Ovary (tissue), 9 donors: ENCODE results near the gene TALDO1. TPM values are rescaled to one million over a fixed set of nuclear protein-coding genes. Genes with fewer than 3 reads are reported as not detected.

Experiments
- DNase-seq, 5 donors: peaks; one replicate each; pipeline ENCODE4 v3.0.0-alpha.2; 2019 to 2020
- H3K27ac ChIP-seq, 2 donors: fragments of 200-600 bp; one replicate each; pipeline versions ENCODE4 v1.5.1 to v1.8.0; 2019 to 2022
- H3K27me3 ChIP-seq: fragments of 200-600 bp; one replicate; pipeline ENCODE4 v1.8.0; 2022
- H3K36me3 ChIP-seq: fragments of 200-600 bp; sonication (generic); one replicate; pipeline ENCODE4 v1.5.1; 2019
- H3K4me1 ChIP-seq: one replicate; pipeline ENCODE4 v1.8.1; 2013; ENCODE audit warnings: mild to moderate bottlenecking, moderate library complexity; ENCODE audit not compliant: insufficient read depth
- H3K4me3 ChIP-seq: fragments of 200-600 bp; sonication (generic); one replicate; pipeline ENCODE4 v1.5.1; 2017
- H3K9me3 ChIP-seq, 2 donors: fragments of 200-600 bp in 1 of 2; sonication (generic) in 1 of 2; one replicate each; pipeline versions ENCODE4 v1.5.1 to v1.8.1; 2013 to 2019; ENCODE audit warnings: mild to moderate bottlenecking in 1 of 2, moderate library complexity in 1 of 2
- EP300 ChIP-seq: sonication (generic); formaldehyde crosslinking; IDR thresholded peaks from one replicate; pipeline ENCODE4 v1.6.1; 2017; ENCODE audit warnings: antibody characterized with exemption
- POLR2A ChIP-seq: fragments of 450-650 bp; IDR thresholded peaks from one replicate; pipeline ENCODE4 v1.6.1; 2017; ENCODE audit warnings: antibody characterized with exemption, mild to moderate bottlenecking, moderate library complexity
- WGBS, 3 donors: extraction: QIAGEN DNeasy Blood & Tissue Kit in 1 of 3; methylation state at CpG; one replicate each; pipeline versions ENCODE4 v1.1.5 to v1.1.7; 2013 to 2017; 5-methylcytosine and 5-hydroxymethylcytosine counted together
- intact Hi-C, 4 donors: fragments of 100-400 bp; cut with DNase I; formaldehyde crosslinking; loops; one replicate each; pipeline versions ENCODE4 v1.11.0 to v1.15.1; 2022 to 2023
- polyA plus RNA-seq, 2 donors: library from polyadenylated mRNA; stranded (reverse); fragments of 200-250 nt in 1 of 2; fragments of 350-450 nt in 1 of 2; fragmentation: Illumina TruSeq in 1 of 2; extraction: RNeasy Lipid Tissue Mini Kit (QIAGEN cat#74804) in 1 of 2; gene quantifications; one replicate each; pipeline ENCODE4 v1.2.3, GENCODE V29; 2013 to 2014
- total RNA-seq, 7 donors: library from RNA; depleted of rRNA in 2 of 7; stranded (reverse); fragments of >200 nt in 2 of 7; fragmentation: NEBNext Ultra II Directional in 3 of 7; extraction: Animal tissue kit (Norgen Biotek cat#: 25700) in 3 of 7; gene quantifications; one replicate each; pipeline versions ENCODE4 v1.1.0 to v1.2.4, GENCODE V29; 2016 to 2023
- TF ChIP-seq, protein P1 (sequence below), 3 donors: fragments of 450-650 bp in 2 of 3; fragments of 200-600 bp in 1 of 3; IDR thresholded peaks; one replicate each; pipeline versions ENCODE4 v1.5.1 to v1.8.0; 2016 to 2022; ENCODE audit warnings: antibody characterized with exemption in 3 of 3, mild to moderate bottlenecking in 1 of 3
- donor health status: DM: no; HTN: no; CAD: no; lungs with moderate emphysema.
- donor health status: DM: no; HTN: no; CAD: no.
- donor health status: Bipolar disorder and iron deficiency.
- donor health status: DM: yes; HTN: yes; CAD: no.
- donor health status: DM: no; HTN: no; CAD: no.
- donor health status: DM: yes; HTN: yes; CAD: no.

Gene TALDO1
- total and polyA plus RNA-seq, 9 donors = 75.0 to 134 (median 110) TPM

DNA sequence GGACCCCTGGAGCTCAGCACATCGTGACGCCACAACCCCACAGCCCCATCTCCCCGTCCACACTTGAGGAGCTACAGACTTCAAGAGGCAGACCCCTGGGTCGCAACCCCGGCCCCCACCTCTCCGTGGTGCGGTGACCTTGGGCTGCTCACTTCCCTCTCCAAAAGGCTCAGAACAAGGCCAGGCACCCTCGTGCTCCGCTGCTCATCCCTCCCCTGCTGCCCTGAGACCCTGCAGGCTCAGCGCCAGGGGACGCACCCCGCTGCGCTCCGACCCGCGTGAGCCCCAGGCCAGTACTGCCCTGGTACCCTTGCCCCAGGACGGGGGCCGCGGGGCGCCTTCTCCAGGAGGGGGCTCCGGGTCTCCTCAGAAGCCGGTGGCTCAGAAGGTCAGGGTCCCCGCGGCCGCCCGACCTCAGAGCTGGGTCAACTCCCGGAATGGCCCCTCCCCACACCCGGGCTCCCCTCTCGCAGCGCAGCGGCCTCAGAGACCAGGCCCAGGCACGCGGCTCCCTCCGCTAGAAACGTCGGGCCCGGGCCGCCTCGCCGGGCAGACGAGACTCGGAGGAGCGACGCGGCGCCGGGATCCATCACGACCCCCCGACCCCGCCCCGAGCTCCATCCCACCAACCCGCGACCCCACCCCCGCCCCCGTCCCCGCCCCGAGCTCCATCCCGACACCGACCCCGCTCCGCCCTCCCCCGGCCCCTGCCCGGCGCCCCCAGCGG, 29.5 kb downstream of the TALDO1 start:
- Histone ChIP-seq H3K27ac (peak overlapping the region; percentile 67 to 81), H3K4me1 (peaks cover 12% of the 10 kb centered on the region), H3K36me3 (no peaks in the 10 kb centered on the region), H3K9me3 (no peaks in the 10 kb centered on the region), H3K4me3 (peak overlapping the region; percentile 99), H3K27me3 (no peaks in the 10 kb centered on the region)
- TF ChIP-seq, protein P1, sequence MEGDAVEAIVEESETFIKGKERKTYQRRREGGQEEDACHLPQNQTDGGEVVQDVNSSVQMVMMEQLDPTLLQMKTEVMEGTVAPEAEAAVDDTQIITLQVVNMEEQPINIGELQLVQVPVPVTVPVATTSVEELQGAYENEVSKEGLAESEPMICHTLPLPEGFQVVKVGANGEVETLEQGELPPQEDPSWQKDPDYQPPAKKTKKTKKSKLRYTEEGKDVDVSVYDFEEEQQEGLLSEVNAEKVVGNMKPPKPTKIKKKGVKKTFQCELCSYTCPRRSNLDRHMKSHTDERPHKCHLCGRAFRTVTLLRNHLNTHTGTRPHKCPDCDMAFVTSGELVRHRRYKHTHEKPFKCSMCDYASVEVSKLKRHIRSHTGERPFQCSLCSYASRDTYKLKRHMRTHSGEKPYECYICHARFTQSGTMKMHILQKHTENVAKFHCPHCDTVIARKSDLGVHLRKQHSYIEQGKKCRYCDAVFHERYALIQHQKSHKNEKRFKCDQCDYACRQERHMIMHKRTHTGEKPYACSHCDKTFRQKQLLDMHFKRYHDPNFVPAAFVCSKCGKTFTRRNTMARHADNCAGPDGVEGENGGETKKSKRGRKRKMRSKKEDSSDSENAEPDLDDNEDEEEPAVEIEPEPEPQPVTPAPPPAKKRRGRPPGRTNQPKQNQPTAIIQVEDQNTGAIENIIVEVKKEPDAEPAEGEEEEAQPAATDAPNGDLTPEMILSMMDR (IDR thresholded peaks at IDR 0.05) = no peak
- TF ChIP-seq POLR2A (no peak), EP300 (no peak)
- DNase-seq = peak in 4 of 5 donors; percentile 33 to 68 (median 57)
- intact Hi-C loops = no loop called here
- 0 to 2% (median 1%) methylated on average over 29 to 65 of the region's 65 CpGs for WGBS, 3 donors

DNA sequence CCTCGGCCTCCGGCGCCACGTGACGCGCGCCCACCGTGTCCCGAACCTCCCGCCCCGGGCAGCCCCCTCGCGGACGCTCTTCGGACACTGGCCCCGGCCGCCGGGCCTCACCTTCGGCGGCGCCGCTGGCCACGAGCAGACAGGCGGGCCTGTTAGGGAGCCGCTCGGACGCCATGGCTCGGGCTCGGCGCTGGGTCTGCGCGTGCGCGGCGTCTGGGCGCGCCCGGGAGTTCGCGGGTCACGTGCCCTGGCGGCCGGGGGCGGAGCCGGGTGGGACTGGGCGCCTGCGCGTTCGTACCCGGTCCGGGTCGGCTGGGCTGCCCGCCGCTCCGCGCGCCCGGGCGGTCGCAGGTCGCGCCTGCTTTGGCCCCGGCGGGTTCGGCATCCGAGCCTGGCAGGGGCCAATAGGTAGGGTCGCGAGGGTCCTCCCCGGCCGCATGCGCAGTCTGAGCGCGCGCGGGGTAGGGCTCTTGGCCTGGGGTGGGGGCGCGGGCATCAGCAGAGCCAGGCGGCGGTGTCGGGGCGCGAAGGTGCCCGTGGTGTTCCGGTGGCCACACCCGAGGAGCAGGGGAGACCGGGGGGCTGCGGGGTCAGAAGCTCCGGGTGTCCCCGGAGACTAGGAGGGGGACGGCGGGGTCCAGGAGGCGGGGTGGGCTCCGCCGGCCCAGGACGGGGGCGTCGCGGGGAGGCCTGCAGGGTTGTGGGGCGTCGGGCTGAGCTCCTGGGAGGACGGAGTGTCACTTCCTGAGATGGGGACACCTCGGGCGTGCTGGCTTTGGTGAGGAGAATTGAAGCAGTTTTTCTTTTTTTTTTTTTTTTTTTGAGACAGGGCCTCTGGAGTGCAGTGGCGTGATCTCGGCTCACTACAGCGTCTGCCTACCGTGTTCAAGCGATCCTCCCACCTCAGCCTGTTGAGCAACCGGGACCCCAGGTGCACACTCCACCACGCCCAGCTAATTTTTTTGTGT, 30.3 kb downstream of the TALDO1 start, which contains the start of gene GATD1:
TSS of gene GATD1 (minus strand) at position 200 of the 968 bp plus-strand sequence. CDS start at position 175, 25 bp downstream.
- DNase-seq = peak; percentile 90 to 95 (median 93)
- Histone ChIP-seq H3K9me3 (no peaks in the 10 kb centered on the region), H3K4me3 (peak within 1 kb of the TSS; percentile 99), H3K27ac (peak within 1 kb of the TSS; percentile 67 to 81), H3K36me3 (no peaks in the 10 kb centered on the region), H3K4me1 (peaks cover 12% of the 10 kb centered on the region), H3K27me3 (no peaks in the 10 kb centered on the region)
- TF ChIP-seq, protein P1 (IDR thresholded peaks at IDR 0.05) = peak in 1 of 3 donors; percentile 40
- TF ChIP-seq POLR2A (peak; percentile 71), EP300 (no peak)
- WGBS, 3 donors = 1 to 2% (median 1%) methylated on average over 49 to 108 of the region's 110 CpGs
- intact Hi-C loops = no loop called here

DNA sequence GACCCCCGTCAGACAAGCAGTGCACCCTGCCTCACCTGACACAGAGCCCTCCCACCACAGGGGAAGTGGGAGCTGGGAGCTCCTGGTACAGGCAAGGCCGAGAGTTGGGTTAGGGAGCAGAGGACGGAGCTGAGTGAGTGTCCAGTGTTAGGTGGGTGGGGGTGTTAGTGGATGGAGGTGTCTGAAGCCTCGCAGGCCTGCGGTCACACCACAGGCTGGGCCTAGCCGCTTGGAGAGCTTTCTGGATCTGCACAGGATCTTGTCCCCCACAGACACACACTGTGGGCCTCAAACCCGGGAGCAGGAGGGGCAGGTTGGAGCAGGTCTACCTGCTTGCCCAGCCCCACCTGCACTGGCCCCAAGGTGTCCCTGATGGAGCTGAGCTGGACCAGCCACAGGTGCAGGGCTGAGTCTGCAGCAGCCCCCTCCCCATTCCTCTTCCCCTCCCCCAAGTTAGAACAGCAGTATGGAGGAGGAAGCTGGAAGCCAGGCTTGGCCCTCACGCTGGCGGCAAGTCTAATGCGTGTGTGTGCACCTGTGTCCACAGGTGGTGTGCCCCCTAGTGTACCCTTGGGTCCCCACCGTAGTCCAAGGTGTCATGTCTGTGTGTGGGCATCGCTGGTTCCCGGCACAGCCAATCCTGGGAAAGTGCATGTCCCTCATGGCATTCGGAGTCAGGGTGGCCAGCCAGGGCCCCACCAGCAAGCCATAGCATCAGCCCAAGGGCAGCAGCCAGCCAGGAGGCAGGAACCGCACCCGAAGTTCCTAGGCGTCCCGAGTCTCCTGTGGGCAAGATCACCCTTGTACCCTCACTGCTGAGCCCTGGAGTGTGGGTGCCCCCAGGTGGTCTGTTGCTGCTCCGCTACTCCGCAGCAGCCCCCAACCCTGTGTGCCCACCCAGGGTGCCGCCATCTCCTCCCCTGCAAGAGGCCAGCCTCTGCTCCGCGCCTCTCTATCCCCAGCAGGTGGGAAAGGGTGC, 32.0 kb downstream of the TALDO1 start:
- Histone ChIP-seq H3K9me3 (no peaks in the 10 kb centered on the region), H3K27me3 (no peaks in the 10 kb centered on the region), H3K36me3 (no peaks in the 10 kb centered on the region), H3K4me3 (no peak overlapping the region), H3K4me1 (peaks cover 12% of the 10 kb centered on the region), H3K27ac (no peak overlapping the region)
- TF ChIP-seq POLR2A (no peak), EP300 (no peak)
- TF ChIP-seq, protein P1 (IDR thresholded peaks at IDR 0.05) = no peak
- DNase-seq = peak in 2 of 5 donors; percentile 34
- intact Hi-C loops = no loop called here
- WGBS, 3 donors = 86 to 90% (median 86%) methylated on average over 23 of the region's 23 CpGs
